A673 (cell line): ENCODE measurements around the gene CAB39. TPM values are rescaled to one million over a fixed set of nuclear protein-coding genes. Genes with fewer than 3 reads are reported as not detected.

Experiments used
- BruUV-seq: library from RNA; stranded (reverse); fragments of 400-500 nt; replicated peaks from 2 replicates; lab custom pipeline; 2021; lab: Mats Ljungman, UMichigan
- CTCF ChIA-PET: fragments of 300-600 bp; sonication (Branson Sonifier 250); formaldehyde crosslinking; loops from one replicate; lab custom pipeline; 2022; ENCODE audit warnings: antibody characterized with exemption; lab: Charles Lee
- POLR2A ChIA-PET: fragments of 300-600 bp; sonication (Branson Sonifier 250); formaldehyde crosslinking; loops from one replicate; lab custom pipeline; 2022; ENCODE audit warnings: antibody characterized with exemption; ENCODE audit not compliant: low non-redundant PET; lab: Charles Lee
- DNase-seq: peaks from one replicate; pipeline ENCODE4 v3.0.0-alpha.2; 2015; ENCODE audit warnings: low spot score
- H3K27ac ChIP-seq: fragments of 200-600 bp; sonication (generic); 2 replicates; pipeline ENCODE4 v1.5.1; 2016; ENCODE audit warnings: mixed run types, low read depth, mild to moderate bottlenecking, mixed read lengths, antibody characterized with exemption, low read length; ENCODE audit not compliant: poor library complexity, severe bottlenecking
- H3K27me3 ChIP-seq: fragments of 200-600 bp; sonication (generic); replicated peaks from 2 replicates; pipeline ENCODE4 v1.6.1; 2017; ENCODE audit warnings: mixed run types, low read depth, mild to moderate bottlenecking, mixed read lengths, antibody characterized with exemption, low read length; ENCODE audit not compliant: insufficient read depth, poor library complexity
- H3K36me3 ChIP-seq: fragments of 200-600 bp; sonication (generic); 2 replicates; pipeline ENCODE4 v1.6.1; 2016; ENCODE audit warnings: mixed run types, mild to moderate bottlenecking, mixed read lengths, antibody characterized with exemption, low read length; ENCODE audit not compliant: insufficient read depth, poor library complexity, severe bottlenecking
- H3K4me1 ChIP-seq: fragments of 200-600 bp; sonication (generic); 2 replicates; pipeline ENCODE4 v1.6.1; 2017; ENCODE audit warnings: mixed run types, mild to moderate bottlenecking, mixed read lengths, antibody characterized with exemption, low read length; ENCODE audit not compliant: insufficient read depth, poor library complexity, severe bottlenecking
- H3K4me3 ChIP-seq: fragments of 200-600 bp; sonication (generic); 2 replicates; pipeline ENCODE4 v1.5.1; 2016; ENCODE audit warnings: low read depth, mixed run types, mild to moderate bottlenecking, mixed read lengths, low read length; ENCODE audit not compliant: poor library complexity, severe bottlenecking
- H3K9me3 ChIP-seq: fragments of 200-600 bp; sonication (generic); 2 replicates; pipeline ENCODE4 v1.6.1; 2016; ENCODE audit warnings: mixed run types, low read depth, mild to moderate bottlenecking, mixed read lengths, antibody characterized with exemption, low read length; ENCODE audit not compliant: poor library complexity, severe bottlenecking
- EZH2 ChIP-seq: fragments of 200-600 bp; sonication (generic); IDR thresholded peaks from 2 replicates; pipeline ENCODE4 v1.6.1; 2017; ENCODE audit warnings: borderline replicate concordance, low read depth, mild to moderate bottlenecking, mixed read lengths, antibody characterized with exemption, low read length; ENCODE audit not compliant: poor library complexity, severe bottlenecking
- intact Hi-C: fragments of 100-400 bp; cut with micrococcal nuclease; formaldehyde crosslinking; loops from one replicate; pipeline ENCODE4 v1.10.0; 2022; ENCODE audit not compliant: unreplicated experiment
- total RNA-seq: library from RNA; stranded (reverse); gene quantifications from 2 replicates; pipeline ENCODE4 v1.2.3, GENCODE V29; 2021
- TF ChIP-seq, protein P1 (sequence below): fragments of 300-800, 200-600 bp; sonication (generic); conservative IDR thresholded peaks from 2 replicates; pipeline ENCODE4 v1.5.1; 2017; ENCODE audit warnings: low read depth, mild to moderate bottlenecking, antibody characterized with exemption, low read length, moderate library complexity, mixed read lengths

CAB39 gene
- total RNA-seq, 1 experiment from 2014 or later = 58.2 TPM

DNA sequence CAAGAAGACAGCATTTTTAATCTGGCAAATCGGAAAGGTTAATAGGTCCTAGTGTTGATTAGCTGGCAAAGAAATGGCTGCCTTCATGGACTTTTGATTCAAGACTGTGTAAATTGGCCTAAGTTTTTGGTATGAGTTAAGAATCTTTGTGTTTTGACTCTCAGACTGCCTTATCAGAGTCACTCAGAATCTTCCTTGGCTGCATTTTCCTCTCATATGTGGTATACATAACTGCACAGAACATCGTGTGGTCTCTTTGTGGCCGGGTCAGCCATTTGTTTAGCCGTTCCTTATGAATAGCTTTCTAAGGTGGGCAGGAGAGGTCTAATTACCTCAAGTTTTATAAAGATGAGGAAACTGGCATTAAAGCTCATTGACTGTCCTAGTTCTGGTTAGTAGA is 30.1 kb downstream of the CAB39 start:
- intact Hi-C loops = no loop called here
- H3K27ac ChIP-seq = no peak overlapping the region
- H3K4me1 ChIP-seq = no peaks in the 10 kb centered on the region
- TF ChIP-seq, protein P1, sequence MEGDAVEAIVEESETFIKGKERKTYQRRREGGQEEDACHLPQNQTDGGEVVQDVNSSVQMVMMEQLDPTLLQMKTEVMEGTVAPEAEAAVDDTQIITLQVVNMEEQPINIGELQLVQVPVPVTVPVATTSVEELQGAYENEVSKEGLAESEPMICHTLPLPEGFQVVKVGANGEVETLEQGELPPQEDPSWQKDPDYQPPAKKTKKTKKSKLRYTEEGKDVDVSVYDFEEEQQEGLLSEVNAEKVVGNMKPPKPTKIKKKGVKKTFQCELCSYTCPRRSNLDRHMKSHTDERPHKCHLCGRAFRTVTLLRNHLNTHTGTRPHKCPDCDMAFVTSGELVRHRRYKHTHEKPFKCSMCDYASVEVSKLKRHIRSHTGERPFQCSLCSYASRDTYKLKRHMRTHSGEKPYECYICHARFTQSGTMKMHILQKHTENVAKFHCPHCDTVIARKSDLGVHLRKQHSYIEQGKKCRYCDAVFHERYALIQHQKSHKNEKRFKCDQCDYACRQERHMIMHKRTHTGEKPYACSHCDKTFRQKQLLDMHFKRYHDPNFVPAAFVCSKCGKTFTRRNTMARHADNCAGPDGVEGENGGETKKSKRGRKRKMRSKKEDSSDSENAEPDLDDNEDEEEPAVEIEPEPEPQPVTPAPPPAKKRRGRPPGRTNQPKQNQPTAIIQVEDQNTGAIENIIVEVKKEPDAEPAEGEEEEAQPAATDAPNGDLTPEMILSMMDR = no peak
- no peak for TF ChIP-seq EZH2
- no peaks in the 10 kb centered on the region for H3K9me3 ChIP-seq
- no peaks in the 10 kb centered on the region for H3K27me3 ChIP-seq
- CTCF ChIA-PET = no interaction called here
- POLR2A ChIA-PET = no interaction called here
- no peak overlapping the region for H3K4me3 ChIP-seq
- DNase-seq = no peak
- BruUV-seq = no TSS peak
- no peaks in the 10 kb centered on the region for H3K36me3 ChIP-seq

DNA sequence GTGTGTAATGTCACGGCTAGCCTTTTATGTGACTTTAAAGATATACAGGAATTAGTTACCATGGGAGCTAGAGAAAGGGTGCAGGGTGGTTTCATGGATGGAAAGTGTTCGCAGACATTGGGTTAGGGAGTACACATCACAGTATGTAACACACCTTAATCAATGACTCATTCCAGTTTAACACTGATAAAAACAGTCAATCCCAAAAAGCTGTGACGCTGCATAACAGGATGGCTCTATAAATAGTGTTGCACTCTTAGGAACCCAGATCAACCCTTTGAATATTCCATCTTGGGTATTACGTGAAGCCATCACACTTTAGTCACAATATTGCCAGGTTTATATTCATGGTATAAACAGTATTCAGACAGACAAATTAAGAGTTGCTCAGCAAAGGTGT is 33.6 kb downstream of the CAB39 start:
- DNase-seq = no peak
- intact Hi-C loops = no loop called here
- CTCF ChIA-PET = no interaction called here
- no TSS peak for BruUV-seq
- H3K9me3 ChIP-seq = no peaks in the 10 kb centered on the region
- H3K4me3 ChIP-seq = no peak overlapping the region
- no peak overlapping the region for H3K27ac ChIP-seq
- no peak for TF ChIP-seq EZH2
- TF ChIP-seq, protein P1 = no peak
- no peaks in the 10 kb centered on the region for H3K4me1 ChIP-seq
- POLR2A ChIA-PET = no interaction called here
- no peaks in the 10 kb centered on the region for H3K36me3 ChIP-seq
- H3K27me3 ChIP-seq = no peaks in the 10 kb centered on the region

DNA sequence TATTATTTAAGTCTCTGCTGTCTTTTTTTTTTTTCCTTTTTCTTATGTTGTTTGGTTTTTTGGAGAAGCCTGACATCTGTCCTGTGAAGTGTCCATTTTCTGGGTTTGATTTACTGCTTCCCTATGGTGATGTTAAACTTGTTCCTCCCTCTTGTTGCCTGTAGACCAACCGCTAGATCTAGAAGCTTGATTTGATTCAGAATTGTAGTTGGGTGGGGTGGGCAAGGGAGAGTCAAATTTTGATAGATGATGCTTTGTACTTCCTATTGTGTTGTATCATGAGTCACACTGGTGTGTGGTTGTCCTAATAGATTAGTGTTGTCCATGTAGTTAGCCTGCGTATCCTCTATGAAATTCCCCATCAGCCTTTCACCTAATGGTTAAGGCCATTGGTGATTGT is 35.4 kb downstream of the CAB39 start:
- Histone ChIP-seq H3K36me3 (no peaks in the 10 kb centered on the region), H3K9me3 (no peaks in the 10 kb centered on the region), H3K27me3 (no peaks in the 10 kb centered on the region), H3K4me1 (no peaks in the 10 kb centered on the region), H3K4me3 (no peak overlapping the region), H3K27ac (no peak overlapping the region)
- DNase-seq = no peak
- intact Hi-C loops = no loop called here
- no peak for TF ChIP-seq EZH2
- TF ChIP-seq, protein P1 = no peak
- ChIA-PET POLR2A (no interaction called here), CTCF (interaction anchor here (0.6 kb wide), 1 partner anchor 14 kb away, joined by 3 read pairs; no protein-coding TSS in a partner anchor)
- BruUV-seq = no TSS peak
